GM12864 (cell line): Measurements from ENCODE around the gene PITPNB.

ENCODE experiments used
- DNase-seq: peaks from one replicate; pipeline ENCODE4 v3.0.0-alpha.2; 2011; ENCODE audit warnings: low read depth
- H3K4me3 ChIP-seq: 2 replicates; pipeline ENCODE4 v1.5.1; 2011; ENCODE audit warnings: mild to moderate bottlenecking, low read depth, low read length, control low read depth
- CTCF ChIP-seq: IDR thresholded peaks from 2 replicates; pipeline ENCODE4 v1.5.1; 2011; ENCODE audit warnings: low read depth, mild to moderate bottlenecking, moderate library complexity, low read length, control low read depth, inconsistent platforms; ENCODE audit errors: missing control alignments

Gene PITPNB

GRCh38 chr22:27919222-27919941 lies at the start of gene PITPNB:
Gene PITPNB, minus strand, starts transcription at chr22:27919256. Its CDS starts 65 bp downstream, at chr22:27919191.
- H3K4me3 ChIP-seq, result peak within 1 kb of the TSS; percentile 93
- TF ChIP-seq CTCF, result no peak
- DNase-seq, result peak; percentile 88

GRCh38 chr22:27966168-27967064 lies 47.4 kb upstream of the PITPNB start:
- no peak for DNase-seq
- no peak for TF ChIP-seq CTCF

GRCh38 chr22:27962268-27963044 lies 43.4 kb upstream of the PITPNB start:
- no peak for TF ChIP-seq CTCF
- no peak for DNase-seq
- no peak overlapping the region for H3K4me3 ChIP-seq

More at GRCh38 chr22:27966168-27967064, 47.4 kb upstream of the PITPNB start:
- no peak overlapping the region for H3K4me3 ChIP-seq

- H3K4me3 ChIP-seq, result no peak overlapping the region
- no peak for DNase-seq
- TF ChIP-seq CTCF, result no peak
Observed at GRCh38 chr22:27961680-27962079, 42.6 kb upstream of the PITPNB start.

DNA sequence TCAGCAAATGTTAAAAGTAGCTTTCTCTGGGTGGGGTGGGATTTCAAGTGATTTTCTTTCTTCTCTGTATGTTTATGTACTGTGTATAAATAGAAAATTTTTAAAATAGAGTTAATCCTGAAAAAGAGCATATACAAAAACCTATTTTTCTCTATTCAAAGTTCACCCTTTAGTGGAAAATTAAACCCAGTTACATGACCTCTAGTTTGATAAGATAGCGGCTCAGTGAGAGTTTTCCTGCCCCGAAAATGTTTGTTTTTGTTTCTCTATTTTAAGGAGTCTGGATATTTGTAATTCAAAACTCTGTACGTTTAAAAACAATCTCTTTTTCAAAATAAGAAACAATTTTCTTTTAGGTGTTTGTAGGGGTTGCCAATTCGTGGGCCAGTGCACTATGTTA lies 42.1 kb upstream of the PITPNB start:
- no peak overlapping the region for H3K4me3 ChIP-seq
- DNase-seq, result no peak
- TF ChIP-seq CTCF, result no peak

- no peak for TF ChIP-seq CTCF
- DNase-seq, result no peak
- no peak overlapping the region for H3K4me3 ChIP-seq
Observed at GRCh38 chr22:27959335-27960090, 40.5 kb upstream of the PITPNB start.
